ENCODE data around the gene FBXO11. TPM values are rescaled to one million over a fixed set of nuclear protein-coding genes. Genes with fewer than 3 reads are reported as not detected.

FBXO11 gene
- total RNA-seq, 4 donors from 2014 or later: 43.0 to 77.2 (median 51.3) TPM

- H3K9me3 ChIP-seq: no peaks in the 10 kb centered on the region
- peak overlapping the region; percentile 79 to 98 (median 94) for H3K27ac ChIP-seq
- no peaks in the 10 kb centered on the region for H3K27me3 ChIP-seq
- peak; percentile 71 to 85 (median 78) for DNase-seq
- TF ChIP-seq CTCF (IDR thresholded peaks at IDR 0.05) (no peak), POLR2A (IDR thresholded peaks at IDR 0.05) (no peak)
- H3K4me1 ChIP-seq: peaks cover 0 to 10% (median 3%) of the 10 kb centered on the region in 4 donors
- no peaks in the 10 kb centered on the region for H3K36me3 ChIP-seq
- H3K4me3 ChIP-seq: peak overlapping the region; percentile 91 to 97 (median 95)
Measured at GRCh38 chr2:47783486-47784351, 122.6 kb downstream of the FBXO11 start.

GRCh38 chr2:47782671-47783485, 123.4 kb downstream of the FBXO11 start, which contains the start of gene MSH6:
TSS of gene MSH6 (plus strand) at chr2:47783145. CDS start at chr2:47783234, 89 bp downstream.
- peak within 1 kb of the TSS; percentile 79 to 98 (median 94) for H3K27ac ChIP-seq
- H3K4me3 ChIP-seq: peak within 1 kb of the TSS; percentile 91 to 97 (median 95)
- peaks cover 0 to 10% (median 3%) of the 10 kb centered on the region in 4 donors for H3K4me1 ChIP-seq
- H3K27me3 ChIP-seq: no peaks in the 10 kb centered on the region
- DNase-seq: peak; percentile 85 to 94 (median 94)
- TF ChIP-seq POLR2A (IDR thresholded peaks at IDR 0.05) (peak; percentile 32 to 60), CTCF (IDR thresholded peaks at IDR 0.05) (peak in 2 of 6 experiments; percentile 5 to 15)
- H3K9me3 ChIP-seq: no peaks in the 10 kb centered on the region
- no peaks in the 10 kb centered on the region for H3K36me3 ChIP-seq

GRCh38 chr2:47782381-47782670, 124.0 kb downstream of the FBXO11 start:
- Histone ChIP-seq H3K27ac (peak overlapping the region; percentile 79 to 98 (median 94)), H3K36me3 (no peaks in the 10 kb centered on the region), H3K4me1 (peaks cover 0 to 10% (median 3%) of the 10 kb centered on the region in 4 donors), H3K9me3 (no peaks in the 10 kb centered on the region), H3K27me3 (no peaks in the 10 kb centered on the region), H3K4me3 (peak overlapping the region; percentile 91 to 97 (median 95))
- DNase-seq: no peak
- TF ChIP-seq POLR2A (IDR thresholded peaks at IDR 0.05): no peak
- TF ChIP-seq CTCF (IDR thresholded peaks at IDR 0.05): no peak

GRCh38 chr2:47779426-47779790, 126.9 kb downstream of the FBXO11 start:
- no peak overlapping the region for H3K4me3 ChIP-seq
- peaks cover 0 to 4% (median under 1%) of the 10 kb centered on the region in 4 donors for H3K4me1 ChIP-seq
- H3K9me3 ChIP-seq: no peaks in the 10 kb centered on the region
- DNase-seq: no peak
- H3K27me3 ChIP-seq: no peaks in the 10 kb centered on the region
- H3K27ac ChIP-seq: no peak overlapping the region
- TF ChIP-seq CTCF (IDR thresholded peaks at IDR 0.05) (no peak), POLR2A (IDR thresholded peaks at IDR 0.05) (no peak)
- no peaks in the 10 kb centered on the region for H3K36me3 ChIP-seq

GRCh38 chr2:47778698-47779425, 127.4 kb downstream of the FBXO11 start:
- Histone ChIP-seq H3K27me3 (no peaks in the 10 kb centered on the region), H3K27ac (no peak overlapping the region), H3K4me1 (no peaks in the 10 kb centered on the region), H3K9me3 (no peaks in the 10 kb centered on the region), H3K36me3 (no peaks in the 10 kb centered on the region), H3K4me3 (no peak overlapping the region)
- no peak for TF ChIP-seq POLR2A (IDR thresholded peaks at IDR 0.05)
- no peak for TF ChIP-seq CTCF (IDR thresholded peaks at IDR 0.05)
- DNase-seq: no peak

All from Peyer's patch (tissue), 4 donors.